LoVo (cell line): ENCODE data around the gene RASGRP1.

ENCODE experiments used
- DNase-seq: peaks from one replicate; pipeline ENCODE4 v3.0.0-alpha.2; 2016; ENCODE audit warnings: low spot score

RASGRP1 gene

DNA sequence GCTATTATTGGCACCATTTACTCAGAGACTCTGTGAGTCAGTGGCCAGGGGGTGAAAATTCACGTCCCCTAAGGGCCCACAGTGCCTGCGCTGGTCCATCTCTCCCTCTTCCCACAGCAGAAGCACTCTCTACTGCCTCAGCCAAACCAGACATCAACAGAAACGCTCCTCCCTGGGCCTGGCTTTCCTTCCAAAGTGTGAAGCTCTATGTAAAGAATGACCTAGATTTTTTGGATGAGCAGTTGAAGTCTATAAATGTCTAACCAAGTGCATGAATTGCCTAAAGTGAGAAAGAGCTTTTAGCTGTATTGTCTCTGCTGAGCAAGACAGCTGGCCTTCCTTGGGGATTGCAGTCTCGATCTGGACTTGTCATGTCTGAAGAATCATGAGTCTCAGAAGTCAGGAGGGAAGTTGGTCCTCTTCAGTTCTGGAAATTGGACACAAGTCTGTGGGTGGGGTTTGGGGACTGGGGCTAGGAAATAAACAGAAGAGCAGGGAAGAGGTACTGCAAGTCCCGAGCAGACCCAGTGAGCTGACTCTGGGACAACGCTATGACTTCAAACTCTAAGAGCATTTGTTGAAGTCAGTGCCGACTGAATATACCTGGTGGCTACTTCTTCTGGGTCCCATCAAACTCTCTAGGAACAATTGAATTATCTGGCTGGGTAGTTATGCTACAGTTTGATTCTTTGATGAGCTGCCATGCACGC lies 29.0 kb downstream of the RASGRP1 start:
- no peak for DNase-seq

DNA sequence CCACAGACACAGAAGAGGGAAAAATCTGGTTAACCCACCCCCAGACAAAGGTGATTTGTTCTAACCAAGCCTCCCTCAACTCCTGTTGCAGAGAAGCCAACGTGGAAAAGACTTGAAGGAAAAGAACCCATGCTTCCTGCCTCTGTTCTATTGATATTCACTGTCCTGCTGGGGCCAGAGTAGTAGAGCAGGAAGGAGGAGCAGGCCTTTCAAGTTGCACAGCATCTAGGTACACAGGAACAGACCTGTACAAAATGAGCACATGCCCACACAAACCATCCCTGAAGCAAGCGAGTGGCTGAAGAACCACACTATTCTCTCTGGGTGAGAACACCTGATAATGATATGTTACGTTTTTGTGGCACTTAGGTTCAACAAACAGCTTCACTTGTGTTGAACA lies 29.9 kb downstream of the RASGRP1 start:
- no peak for DNase-seq

- no peak for DNase-seq
These were observed 30.7 kb downstream of the RASGRP1 start for GRCh38 chr15:38533926-38534325.

DNA sequence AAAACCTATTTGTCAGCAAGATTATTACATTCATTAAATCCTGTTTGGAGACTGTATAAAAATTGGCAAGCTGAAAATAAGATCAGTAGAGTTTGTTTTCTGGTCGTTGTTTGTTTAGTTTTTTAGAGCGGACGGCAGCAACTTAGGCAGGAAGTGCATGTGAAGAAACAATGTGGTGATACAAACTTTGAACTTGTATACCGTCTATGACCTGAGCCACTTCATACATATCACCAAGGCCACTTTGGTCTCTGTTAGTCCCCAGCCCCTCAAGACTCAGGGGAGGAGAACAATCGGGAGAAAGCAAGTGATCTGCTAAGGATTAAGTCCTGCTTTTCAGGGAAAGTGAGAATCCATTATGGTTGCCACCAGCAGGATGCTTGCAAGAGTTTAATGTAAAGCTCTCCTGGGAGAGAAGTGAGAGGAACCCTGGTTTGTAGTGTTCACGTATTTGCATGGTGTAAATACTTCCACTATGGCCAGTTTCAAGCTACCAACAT lies 31.1 kb downstream of the RASGRP1 start:
- no peak for DNase-seq

GRCh38 chr15:38532728-38533127 lies 31.9 kb downstream of the RASGRP1 start:
- DNase-seq, result no peak

GRCh38 chr15:38531509-38531908 lies 33.1 kb downstream of the RASGRP1 start:
- DNase-seq, result peak; percentile 19

- DNase-seq, result no peak
These were observed 34.5 kb downstream of the RASGRP1 start for GRCh38 chr15:38530113-38530512.

DNA sequence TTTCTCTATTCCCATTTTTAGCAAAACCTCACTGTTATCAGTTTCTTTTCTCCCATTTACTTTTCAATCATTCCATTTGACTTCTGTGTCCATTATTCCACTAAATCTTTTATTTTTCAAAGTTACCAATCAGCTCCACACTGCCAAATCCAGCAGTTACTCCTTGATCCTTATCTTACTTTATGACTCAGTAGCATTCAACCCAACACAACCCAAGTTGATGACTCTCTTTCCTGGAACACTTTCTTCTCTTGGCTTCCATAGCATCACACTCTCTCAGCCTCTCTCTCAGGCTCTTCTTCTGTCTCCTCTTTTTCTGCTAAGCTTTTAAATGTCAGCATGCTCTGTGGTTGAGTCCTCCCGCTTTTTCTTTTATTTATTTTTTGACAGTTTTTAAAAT lies 36.3 kb downstream of the RASGRP1 start:
- DNase-seq, result no peak

DNA sequence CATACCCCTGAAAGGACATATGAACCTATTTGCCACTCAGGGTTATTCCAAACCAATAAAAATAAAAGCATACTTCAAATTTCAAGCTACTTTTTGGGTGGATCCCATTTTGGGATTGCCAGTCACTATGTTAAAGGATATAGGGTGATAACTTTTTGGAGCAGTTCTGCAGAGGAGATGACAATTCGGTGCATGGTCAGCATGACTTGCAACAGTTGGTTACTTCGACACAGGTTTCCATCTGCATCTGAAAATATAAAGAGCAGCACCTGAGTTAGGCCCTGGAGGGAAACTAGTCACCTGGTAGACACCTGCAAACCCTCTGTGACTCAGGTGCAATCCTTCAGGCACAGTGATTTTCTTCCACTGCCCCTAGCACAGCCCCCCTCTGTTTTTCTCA lies 38.5 kb downstream of the RASGRP1 start:
- DNase-seq, result no peak

DNA sequence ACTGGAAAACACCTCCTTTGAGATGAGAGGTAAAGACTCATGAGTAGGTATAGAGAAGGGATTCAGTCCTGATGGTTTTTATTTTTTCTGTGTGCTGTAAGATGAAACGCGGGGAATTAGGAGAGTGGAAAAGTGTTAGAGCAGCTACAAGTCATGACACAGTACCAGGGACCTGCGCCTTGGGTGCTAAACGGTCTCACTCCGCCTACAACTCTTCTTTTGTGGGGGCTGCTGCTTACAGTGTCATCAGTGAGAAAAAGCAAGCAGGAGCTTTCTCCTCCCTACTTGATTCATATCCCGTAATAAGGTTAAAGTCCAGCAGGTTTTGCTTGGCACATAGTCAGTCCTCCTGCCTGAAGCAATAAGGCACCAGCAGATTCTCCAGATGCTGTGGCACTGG lies 39.1 kb downstream of the RASGRP1 start:
- no peak for DNase-seq

GRCh38 chr15:38524156-38524555 lies 40.5 kb downstream of the RASGRP1 start:
- no peak for DNase-seq

- DNase-seq, result no peak
These were observed 41.7 kb downstream of the RASGRP1 start for GRCh38 chr15:38522922-38523321.

- no peak for DNase-seq
These were observed 43.3 kb downstream of the RASGRP1 start for GRCh38 chr15:38521316-38521715.

DNA sequence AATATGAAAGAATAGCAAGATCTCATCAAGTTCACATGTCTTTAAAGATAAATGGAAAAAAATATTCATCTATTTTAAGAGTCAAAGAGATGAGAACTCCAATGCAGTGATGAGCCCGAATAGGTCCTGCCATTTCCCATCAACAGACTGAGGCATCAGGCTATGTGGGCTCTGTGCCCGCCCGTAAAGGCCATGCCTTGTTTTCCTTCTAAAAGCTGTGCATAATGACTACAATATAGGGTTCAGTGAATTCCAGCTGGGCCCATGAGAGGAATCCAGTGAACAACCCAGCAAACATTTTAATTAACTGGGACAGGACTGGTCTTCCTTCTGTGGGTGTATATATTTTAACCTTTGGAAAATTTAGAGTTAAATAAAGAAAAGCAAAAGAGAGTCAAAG lies 44.6 kb downstream of the RASGRP1 start:
- DNase-seq, result no peak

GRCh38 chr15:38518084-38518483 lies 46.5 kb downstream of the RASGRP1 start:
- no peak for DNase-seq

- no peak for DNase-seq
These were observed 47.2 kb downstream of the RASGRP1 start for GRCh38 chr15:38517312-38517975.

GRCh38 chr15:38516626-38517025 lies 48.0 kb downstream of the RASGRP1 start:
- DNase-seq, result no peak

GRCh38 chr15:38514601-38515000 lies 50.0 kb downstream of the RASGRP1 start:
- no peak for DNase-seq

DNA sequence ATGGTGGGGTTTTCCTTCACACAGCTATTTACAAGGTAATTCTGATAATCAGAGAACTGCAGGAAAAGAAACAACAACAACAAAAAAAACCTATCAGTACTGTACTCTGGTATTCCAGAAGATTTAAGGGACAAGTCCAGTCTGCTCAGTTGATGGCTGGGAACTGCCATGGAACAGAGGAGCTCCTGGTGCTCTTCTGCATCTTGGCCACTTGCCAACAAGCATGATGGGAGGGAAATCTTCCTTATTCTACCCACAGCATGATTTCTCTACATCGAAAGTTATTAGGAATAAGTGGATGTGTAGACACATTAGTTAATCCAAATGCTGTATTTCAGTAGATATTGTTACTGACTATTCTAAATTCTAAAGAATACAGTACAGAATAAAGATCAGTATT lies 51.7 kb downstream of the RASGRP1 start:
- no peak for DNase-seq

GRCh38 chr15:38509152-38509551 lies 55.5 kb downstream of the RASGRP1 start:
- no peak for DNase-seq

DNA sequence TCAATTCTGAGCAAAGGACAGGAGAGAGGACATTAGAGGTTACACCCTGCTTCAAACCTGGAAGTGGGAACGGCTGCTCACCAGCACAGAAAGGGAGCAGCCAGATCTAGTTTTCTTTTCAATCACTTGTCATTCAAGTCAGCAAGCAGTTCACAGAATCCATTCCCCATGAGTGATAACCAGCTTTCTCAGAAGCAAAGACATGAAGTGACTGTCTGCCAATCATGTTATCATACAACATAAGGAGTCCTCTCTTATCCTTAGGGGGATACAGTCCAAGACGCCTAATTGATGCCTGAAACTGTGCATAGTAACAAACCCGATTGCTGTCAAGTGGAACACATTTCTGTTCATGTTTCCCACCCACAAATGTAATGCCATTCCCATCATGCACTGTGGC lies 56.0 kb downstream of the RASGRP1 start:
- DNase-seq, result no peak

DNA sequence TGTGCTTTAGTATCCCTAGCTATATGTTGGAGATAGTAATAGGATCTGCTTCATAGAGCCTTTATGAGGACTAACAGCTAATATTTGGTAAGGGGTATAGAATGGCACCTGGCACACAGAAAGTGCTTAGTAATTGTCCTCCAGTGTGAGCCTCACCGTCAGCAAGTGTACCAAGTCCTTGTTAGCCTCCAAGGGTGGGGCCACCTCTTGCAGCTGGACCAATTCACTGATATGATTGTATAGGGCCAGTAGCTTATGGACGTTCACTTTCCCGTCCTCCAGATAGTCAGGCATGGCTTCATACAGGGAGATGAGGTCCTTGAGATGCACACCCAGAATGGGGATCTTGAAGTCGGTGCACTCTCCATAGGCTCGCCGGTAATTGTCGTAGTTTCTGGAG lies 57.0 kb downstream of the RASGRP1 start:
- DNase-seq, result no peak

- no peak for DNase-seq
These were observed 57.6 kb downstream of the RASGRP1 start for GRCh38 chr15:38506997-38507396.
